ENCODE data around the gene PPP2R2D.
"Not testable (repeated sequence)": the region's sequence is repeated elsewhere in the genome, so short reads cannot be mapped to it uniquely, and the experiment has no call there.

PPP2R2D gene

DNA sequence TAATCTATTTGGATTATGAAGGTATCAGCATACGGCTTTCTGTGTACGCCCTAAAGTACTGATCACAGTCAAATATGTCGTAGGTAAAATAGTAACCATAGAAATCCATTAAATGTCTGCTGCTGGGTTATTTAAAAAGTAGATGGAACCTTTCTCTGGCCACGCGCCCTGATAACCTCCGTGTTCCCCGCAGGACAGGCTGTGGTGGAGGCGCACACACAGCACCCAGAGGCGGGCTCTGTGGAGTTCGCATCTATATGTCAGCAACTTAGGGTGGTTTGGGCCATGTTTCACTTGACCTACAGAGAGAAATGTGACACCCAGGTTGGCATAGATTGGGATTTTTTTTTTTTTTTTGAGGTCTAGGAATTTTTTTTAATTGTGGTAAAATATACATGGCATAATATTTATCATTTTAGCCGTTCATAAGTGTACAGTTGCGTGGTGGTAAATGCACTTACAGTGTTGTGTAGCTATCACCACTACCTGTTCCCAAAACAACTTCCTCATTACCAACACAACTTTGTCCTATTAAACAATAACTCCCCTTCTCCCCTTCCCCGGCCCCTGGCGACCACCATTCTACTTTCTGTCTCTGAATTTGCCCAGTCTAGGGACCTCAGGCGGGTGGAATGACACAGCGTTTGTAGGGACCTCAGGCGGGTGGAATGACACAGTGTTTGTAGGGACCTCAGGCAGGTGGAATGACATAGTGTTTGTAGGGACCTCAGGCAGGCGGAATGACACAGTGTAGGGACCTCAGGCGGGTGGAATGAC, 15.4 kb downstream of the PPP2R2D start:
- TF ChIP-seq POLR2A (IDR thresholded peaks at IDR 0.05; ENCODE audit: low read length), result no peak
- no peak for TF ChIP-seq GATA1 (IDR thresholded peaks at IDR 0.05; ENCODE audit: low read depth, low read length)
- DNase-seq, result peak; percentile 59 to 71

DNA sequence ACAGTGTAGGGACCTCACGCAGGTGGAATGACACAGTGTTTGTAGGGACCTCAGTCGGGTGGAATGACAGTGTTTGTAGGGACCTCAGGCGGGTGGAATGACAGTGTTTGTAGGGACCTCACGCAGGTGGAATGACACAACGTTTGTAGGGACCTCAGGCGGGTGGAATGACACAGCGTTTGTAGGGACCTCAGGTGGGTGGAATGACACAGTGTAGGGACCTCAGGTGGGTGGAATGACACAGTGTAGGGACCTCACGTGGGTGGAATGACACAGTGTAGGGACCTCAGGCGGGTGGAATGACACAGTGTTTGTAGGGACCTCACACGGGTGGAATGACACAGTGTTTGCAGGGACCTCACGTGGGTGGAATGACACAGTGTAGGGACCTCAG, 16.0 kb downstream of the PPP2R2D start:
- not testable (repeated sequence) for DNase-seq

DNA sequence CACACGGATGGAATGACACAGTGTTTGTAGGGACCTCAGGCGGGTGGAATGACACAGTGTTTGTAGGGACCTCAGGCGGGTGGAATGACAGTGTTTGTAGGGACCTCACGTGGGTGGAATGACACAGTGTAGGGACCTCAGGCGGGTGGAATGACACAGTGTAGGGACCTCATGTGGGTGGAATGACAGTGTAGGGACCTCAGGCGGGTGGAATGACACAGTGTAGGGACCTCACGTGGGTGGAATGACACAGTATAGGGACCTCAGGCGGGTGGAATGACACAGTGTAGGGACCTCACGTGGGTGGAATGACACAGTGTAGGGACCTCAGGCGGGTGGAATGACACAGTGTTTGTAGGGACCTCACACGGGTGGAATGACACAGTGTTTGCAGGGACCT, 16.7 kb downstream of the PPP2R2D start:
- not testable (repeated sequence) for DNase-seq

DNA sequence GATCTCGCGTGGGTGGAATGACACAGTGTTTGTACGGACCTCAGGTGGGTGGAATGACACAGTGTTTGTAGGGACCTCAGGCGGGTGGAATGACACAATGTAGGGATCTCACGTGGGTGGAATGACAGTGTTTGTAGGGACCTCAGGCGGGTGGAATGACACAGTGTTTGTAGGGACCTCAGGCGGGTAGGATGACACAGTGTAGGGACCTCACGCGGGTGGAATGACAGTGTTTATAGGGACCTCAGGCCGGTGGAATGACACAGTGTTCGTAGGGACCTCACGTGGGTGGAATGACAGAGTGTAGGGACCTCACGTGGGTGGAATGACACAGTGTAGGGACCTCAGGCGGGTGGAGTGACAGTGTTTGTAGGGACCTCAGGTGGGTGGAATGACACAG, 18.7 kb downstream of the PPP2R2D start:
- not testable (repeated sequence) for DNase-seq

DNA sequence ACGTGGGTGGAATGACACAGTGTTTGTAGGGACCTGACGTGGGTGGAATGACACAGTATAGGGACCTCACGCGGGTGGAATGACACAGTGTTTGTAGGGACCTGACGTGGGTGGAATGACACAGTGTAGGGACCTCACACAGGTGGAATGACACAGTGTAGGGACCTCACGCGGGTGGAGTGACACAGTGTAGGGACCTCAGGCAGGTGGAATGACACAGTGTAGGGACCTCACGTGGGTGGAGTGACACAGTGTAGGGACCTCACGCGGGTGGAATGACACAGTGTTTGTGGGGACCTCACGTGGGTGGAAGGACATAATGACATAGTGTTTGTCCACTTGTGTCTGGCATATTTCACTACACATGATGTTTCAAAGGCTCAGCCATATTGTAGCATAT, 19.3 kb downstream of the PPP2R2D start:
- no peak for TF ChIP-seq GATA1 (IDR thresholded peaks at IDR 0.05; ENCODE audit: low read depth, low read length)
- no peak for TF ChIP-seq POLR2A (IDR thresholded peaks at IDR 0.05; ENCODE audit: low read length)
- no peak for DNase-seq

DNA sequence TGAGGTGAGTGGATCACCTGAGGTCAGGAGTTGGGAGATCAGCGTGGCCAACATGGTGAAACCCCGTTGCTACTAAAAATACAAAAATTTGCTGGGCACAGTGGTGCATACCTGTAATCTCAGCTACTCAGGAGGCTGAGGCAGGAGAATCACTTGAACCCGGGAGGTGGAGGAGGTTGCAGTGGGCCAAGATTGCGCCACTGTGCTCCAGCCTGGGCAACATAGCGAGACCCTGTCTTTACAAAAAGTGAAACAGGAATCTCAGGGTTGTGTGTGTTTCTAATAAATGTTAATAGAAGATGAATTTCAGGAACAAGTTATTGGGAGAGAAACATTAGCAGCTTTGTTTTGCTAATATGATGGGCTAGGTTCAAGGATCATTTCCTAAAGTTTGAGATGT, 19.9 kb downstream of the PPP2R2D start:
- TF ChIP-seq POLR2A (IDR thresholded peaks at IDR 0.05; ENCODE audit: low read length) (no peak), GATA1 (IDR thresholded peaks at IDR 0.05; ENCODE audit: low read depth, low read length) (no peak)
- DNase-seq, result no peak

DNA sequence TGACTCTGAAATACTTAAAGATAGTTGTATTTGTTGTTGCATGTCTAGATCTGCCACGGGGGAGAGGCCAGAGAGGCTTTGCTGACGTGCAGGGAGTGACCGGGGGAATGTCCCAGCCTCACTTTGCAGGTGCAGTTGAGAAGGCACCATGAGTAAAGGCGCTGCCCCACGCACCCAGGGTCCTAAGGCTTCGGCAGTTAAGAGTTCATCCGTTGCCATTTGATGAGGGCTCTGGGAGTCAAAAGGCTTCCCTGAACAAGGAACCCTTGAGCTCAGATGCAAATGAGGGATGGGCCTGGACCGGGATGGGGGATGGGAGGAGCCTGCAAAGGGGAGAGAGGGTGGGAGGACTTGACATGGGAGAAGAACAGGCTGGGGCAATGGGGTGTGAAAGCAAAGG, 20.4 kb downstream of the PPP2R2D start:
- TF ChIP-seq POLR2A (IDR thresholded peaks at IDR 0.05; ENCODE audit: low read length) (no peak), GATA1 (IDR thresholded peaks at IDR 0.05; ENCODE audit: low read depth, low read length) (no peak)

DNA sequence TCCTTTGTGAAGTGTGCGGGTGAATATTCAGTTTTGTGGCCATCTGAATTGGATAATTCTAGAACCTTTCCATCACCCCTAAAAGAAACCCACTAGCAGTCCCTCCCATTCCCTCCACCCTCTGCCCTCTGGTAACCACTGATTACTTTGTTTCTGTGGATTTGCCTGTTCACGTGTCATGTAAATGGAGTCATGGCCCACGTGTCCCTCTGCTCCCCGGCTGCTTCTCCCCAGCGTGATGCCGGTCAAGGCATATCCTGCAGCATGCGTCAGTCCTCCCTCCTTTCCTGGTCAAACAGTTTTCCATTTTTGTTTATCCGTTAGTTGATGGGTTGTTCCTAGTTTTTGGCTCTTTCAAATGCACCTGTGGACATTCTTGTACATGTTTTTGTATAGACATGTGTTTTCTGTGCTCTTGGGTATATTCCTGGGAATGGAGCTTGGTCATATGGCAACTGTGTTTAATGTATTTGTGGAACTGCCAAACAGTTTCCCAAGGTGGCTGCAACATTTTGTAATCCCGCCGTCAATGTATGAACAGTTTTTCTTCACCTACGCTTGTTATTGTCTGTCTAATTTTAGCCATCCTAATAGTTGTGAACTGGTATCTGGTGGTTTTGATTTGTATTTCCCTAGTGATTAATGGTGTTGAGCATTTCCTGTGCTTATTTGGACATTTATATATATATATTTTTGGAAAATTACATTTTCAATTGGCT, 22.4 kb downstream of the PPP2R2D start:
- TF ChIP-seq POLR2A (IDR thresholded peaks at IDR 0.05; ENCODE audit: low read length), result no peak
- TF ChIP-seq GATA1 (IDR thresholded peaks at IDR 0.05; ENCODE audit: low read depth, low read length), result no peak

More for the DNA sequence above, 20.4 kb downstream of the PPP2R2D start:
- no peak for DNase-seq

DNA sequence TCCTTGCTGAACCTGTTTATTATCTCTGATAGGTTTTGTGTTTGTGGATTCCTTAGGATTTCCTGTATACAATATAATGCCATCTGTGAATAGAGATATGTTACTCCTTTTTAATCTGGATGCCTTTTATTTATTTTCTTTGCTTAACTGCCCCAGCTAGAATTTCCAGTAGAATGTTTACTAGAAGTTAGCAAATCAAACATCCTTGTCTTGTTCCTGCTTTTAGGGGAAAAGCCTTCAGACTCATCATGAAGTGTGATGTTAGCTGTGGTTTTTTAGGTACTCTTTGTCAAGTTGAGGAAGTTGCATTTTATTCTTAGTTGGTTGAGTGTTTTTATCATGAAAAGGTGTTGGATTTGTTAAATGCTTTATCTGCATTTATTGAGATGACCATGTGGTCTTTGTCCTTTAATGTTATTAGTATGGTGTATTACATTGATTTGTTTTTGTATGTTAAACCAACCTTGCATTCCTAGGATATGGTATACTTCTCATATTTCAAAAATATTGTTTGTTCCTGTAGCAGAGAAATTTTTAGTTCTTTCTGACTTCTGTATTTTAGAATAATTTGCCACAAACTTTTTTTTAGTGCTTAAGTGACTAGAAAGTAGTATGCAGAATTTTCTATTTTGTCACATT, 24.3 kb downstream of the PPP2R2D start:
- TF ChIP-seq POLR2A (IDR thresholded peaks at IDR 0.05; ENCODE audit: low read length) (no peak), GATA1 (IDR thresholded peaks at IDR 0.05; ENCODE audit: low read depth, low read length) (no peak)
- DNase-seq, result no peak

More for the DNA sequence above, 22.4 kb downstream of the PPP2R2D start:
- no peak for DNase-seq

DNA sequence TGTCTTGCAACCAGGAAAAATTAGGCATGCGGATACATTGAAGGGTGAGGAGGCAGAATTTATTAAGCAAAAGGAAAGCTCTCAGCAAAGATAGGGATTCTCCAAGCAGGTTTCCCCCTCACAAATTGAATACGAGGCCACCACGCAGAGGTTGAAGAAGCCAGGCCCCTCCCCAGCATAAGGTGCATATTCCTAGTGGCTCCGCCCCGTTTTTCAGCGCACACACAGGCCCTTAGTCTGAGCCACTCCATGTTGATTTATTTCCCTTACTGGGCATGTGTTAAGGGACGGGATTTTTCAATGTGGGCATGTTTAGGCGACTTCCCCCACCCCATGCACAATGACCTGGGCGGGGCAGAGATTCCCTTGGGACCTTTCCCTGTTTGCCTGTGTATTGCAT, 24.9 kb downstream of the PPP2R2D start:
- DNase-seq, result no peak
- TF ChIP-seq POLR2A (IDR thresholded peaks at IDR 0.05; ENCODE audit: low read length) (no peak), GATA1 (IDR thresholded peaks at IDR 0.05; ENCODE audit: low read depth, low read length) (no peak)

DNA sequence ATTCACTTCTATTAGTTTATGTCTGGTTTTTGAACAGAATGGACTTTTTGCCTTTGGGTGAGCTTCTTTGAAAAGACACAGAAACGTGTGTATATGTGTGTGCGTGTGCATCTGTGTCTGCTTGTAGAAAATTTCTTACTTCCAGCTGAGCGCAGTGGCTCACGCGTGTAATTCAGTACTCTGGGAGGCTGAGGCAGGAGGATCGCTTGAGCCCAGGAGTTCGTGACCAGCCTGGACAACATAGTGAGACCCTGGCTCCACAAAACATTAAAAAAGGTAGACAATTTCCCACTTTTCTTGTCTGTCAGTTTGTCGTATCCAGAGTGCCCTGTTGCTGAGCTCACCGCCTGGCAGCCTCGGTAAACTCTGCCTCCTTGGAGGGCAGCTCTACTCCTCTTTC, 25.4 kb downstream of the PPP2R2D start:
- DNase-seq, result no peak
- TF ChIP-seq POLR2A (IDR thresholded peaks at IDR 0.05; ENCODE audit: low read length) (no peak), GATA1 (IDR thresholded peaks at IDR 0.05; ENCODE audit: low read depth, low read length) (no peak)

DNA sequence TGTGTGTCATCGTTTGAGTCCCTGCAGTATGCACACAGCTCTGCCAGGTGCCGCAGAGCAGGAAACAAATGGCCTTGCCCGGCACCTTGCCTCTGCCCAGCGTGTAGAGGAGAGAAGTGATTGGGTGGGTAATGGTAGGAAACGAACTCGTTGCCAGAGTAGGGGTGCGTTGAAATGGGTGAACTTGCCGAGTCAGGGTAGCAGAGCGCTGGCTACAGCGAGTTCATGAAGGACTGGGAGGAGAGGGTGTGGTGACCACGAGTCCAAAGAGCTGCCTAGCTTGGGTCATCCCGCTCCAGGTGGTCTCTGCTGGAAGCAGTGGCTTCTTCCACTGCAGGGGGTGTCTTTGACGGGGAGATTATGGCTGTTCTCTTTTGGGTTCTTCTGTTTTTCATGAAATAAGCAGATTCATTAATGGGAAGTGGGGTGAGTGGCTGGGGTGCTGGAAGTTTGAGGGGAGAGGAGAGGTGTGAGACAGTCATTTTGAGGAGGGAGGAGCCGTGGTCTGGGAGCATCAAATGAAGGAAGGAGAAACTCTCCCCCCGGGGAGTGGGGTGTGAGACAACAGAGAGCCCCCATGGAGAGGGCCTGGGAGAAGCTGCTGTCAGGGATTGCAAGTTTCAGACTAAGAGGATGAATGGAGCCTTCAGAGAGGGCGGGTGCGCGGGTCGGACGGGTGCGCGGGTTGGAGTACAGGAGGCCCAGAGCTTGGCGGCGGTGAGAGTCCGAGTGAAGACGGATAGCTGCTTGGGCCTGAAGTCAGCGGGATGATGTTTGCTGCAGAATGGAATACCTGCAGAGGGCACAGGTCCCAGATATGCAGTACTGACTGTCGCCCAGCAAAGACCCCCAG, 26.2 kb downstream of the PPP2R2D start:
- TF ChIP-seq POLR2A (IDR thresholded peaks at IDR 0.05; ENCODE audit: low read length) (no peak), GATA1 (IDR thresholded peaks at IDR 0.05; ENCODE audit: low read depth, low read length) (no peak)
- no peak for DNase-seq

DNA sequence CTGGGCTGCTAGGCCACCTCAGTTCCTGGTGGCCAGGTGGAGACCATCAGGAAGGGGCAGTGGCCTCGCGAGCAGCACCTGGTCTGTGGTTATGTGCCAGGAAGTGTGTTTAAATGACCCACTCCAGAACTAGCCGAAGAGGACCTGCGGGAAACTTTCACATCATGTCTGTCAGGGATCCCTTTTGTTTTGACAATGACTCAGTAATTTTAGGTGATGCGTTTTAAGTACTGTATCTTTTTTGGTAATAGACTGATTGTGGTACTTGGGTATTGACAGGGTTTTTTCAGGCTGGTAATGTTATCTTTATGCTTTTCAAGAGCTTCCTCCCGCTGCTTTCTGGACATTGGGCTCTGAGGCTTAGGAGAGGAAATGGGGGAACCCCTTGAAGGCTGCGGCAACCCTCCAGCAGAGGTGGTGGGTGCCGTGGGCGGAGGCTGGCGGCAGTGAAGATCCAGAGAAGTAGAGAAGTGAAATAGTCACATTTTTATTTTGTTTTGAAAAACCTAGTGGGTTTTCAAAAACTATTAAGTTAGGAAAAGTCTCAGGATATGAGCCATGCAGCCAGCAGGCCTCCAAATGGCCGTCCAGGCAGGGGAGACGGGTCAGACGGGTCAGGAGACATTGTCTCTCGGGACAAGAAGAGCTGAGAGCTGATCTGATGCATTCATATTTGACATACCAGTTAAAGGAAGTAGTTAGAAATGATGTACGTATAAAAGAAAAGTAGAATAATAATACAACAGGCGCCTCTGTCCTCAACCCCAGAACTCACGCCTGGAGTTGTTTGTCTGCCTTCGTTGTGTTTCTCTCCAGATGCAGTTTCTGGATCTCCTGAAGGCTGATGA, 27.7 kb downstream of the PPP2R2D start:
- DNase-seq, result no peak
- TF ChIP-seq GATA1 (IDR thresholded peaks at IDR 0.05; ENCODE audit: low read depth, low read length), result no peak
- no peak for TF ChIP-seq POLR2A (IDR thresholded peaks at IDR 0.05; ENCODE audit: low read length)
